RPMI8226 (cell line): Measurements from ENCODE around the gene LRIG2.
A peak's percentile ranks its signal among the peaks of the same experiment; 100 is the strongest.
"Not testable (repeated sequence)": the region's sequence is repeated elsewhere in the genome, so short reads cannot be mapped to it uniquely, and the experiment has no call there.

ENCODE experiments used
- DNase-seq: peaks from one replicate; pipeline ENCODE4 v3.0.0-alpha.2; 2015

Gene LRIG2

GRCh38 chr1:113133038-113133437 lies 60.0 kb downstream of the LRIG2 start:
- no peak for DNase-seq

GRCh38 chr1:113133759-113134158 lies 60.8 kb downstream of the LRIG2 start:
- no peak for DNase-seq

- no peak for DNase-seq
Measured at GRCh38 chr1:113135460-113135859, 62.5 kb downstream of the LRIG2 start.

DNA sequence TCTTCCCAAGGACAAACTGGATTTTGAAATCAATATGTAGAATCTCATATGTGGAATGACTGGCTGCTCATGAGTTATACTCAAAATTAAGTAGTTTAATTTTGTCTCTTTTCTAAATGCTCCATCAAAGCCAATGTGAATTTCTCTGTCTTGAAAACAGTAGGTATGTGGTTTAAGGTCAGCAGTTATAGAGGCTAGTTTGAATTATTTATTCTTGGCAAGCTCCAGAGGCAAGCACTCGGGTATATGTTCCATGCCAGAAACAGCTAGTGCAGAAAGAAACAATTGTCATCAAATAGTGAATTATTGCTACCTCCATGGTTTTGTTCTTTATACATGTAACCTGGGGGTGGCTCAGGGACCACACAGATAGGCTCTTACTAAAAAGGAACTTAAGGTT lies 63.5 kb downstream of the LRIG2 start:
- no peak for DNase-seq

DNA sequence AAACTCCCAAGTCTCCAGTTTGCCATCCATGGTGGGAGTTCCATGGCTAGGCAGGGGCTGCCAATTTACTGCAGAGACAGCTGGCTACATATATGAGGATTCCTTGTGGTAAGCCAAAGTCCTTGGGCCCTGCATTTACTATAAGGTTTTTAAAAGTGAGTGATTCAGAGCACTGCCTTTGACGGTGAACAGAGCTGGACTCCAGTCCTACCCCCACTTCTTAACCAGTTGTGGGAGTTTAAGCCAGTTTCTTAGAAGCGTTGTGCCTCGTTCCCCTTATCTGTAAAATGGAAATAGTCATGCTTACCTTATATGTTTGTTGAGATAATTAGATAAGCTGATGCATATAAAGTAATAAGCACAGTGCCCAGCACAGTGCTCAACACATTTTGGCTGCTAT lies 64.6 kb downstream of the LRIG2 start:
- no peak for DNase-seq

GRCh38 chr1:113138778-113139177 lies 65.8 kb downstream of the LRIG2 start:
- no peak for DNase-seq

DNA sequence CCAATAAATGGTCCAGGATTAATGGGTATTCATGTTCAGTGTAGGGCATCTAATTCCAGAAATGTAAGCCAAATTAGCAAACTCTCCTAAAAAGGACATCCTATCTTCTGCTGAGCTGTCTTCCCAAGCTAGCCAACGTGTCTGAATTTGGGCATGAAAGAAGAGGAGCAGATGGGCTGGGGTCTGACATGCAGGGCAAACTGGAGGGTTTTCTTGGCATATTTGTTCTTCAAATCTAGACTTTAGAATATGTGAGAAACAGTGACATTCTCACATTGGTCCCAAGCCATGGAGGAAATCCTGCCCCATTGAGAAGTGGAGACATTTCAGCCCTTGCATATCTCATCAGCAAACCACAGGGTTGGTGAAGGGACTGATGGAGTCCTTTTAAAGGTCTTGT lies 67.2 kb downstream of the LRIG2 start:
- DNase-seq, result no peak

- DNase-seq, result peak; percentile 48
Measured at GRCh38 chr1:113140588-113141446, 67.8 kb downstream of the LRIG2 start.

GRCh38 chr1:113141650-113142473 lies 68.9 kb downstream of the LRIG2 start:
- no peak for DNase-seq

DNA sequence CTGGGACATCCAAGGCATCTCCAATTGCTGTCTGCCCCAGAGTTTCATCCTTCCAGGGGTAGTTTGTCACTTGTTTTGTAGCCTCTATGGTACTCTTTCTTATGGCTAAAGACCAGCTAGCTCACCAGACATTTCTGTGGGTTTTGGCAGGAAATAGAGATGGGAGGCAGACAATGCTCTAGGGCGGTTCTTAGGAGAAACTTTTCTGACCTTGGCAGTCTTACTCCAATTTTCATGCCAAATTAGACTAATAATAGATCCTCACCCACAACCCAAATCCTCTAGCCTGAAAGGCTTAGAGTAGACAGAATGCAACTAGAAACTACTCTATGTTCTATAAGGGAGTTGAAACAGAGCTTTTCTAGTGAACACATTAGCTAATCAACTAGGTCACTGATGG lies 69.8 kb downstream of the LRIG2 start:
- DNase-seq, result no peak

DNA sequence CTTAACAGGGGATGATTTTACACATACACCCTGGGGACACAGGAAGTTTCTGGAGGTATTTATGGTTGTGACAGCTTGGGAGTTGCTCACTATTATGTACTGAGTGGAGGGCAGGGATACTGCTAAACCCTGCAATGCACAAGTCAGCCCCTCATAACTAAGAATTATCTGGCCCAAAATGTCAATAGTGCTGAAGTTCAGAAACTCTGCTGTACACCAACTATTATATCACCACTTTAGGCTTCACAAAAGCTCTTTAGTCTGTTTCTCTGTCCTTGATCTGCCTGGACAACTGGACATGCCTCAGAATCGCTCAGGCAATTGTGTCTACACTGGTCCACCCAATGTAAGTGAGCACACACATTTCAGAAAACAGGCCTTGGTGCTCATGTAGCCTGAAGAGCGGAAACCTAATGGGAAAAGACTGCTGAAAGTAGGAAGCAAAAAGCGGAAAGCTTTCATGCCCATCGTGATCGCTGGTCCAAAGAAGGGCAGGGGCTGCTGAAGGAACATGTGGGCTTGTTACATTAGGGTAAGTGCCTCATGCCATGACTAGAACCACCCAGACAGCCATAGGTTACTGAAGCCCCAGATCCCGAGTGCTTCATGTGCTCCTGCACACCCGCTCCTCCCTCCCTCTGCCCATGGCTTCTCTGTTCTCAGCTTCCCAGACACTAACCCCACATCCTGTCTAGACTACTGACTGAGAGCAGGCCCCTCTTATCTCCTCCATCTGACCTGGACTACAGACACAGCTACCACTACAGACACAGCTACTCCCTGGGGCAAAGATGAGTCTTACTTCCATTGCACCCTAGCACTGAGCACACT lies 73.5 kb downstream of the LRIG2 start:
- DNase-seq, result no peak

DNA sequence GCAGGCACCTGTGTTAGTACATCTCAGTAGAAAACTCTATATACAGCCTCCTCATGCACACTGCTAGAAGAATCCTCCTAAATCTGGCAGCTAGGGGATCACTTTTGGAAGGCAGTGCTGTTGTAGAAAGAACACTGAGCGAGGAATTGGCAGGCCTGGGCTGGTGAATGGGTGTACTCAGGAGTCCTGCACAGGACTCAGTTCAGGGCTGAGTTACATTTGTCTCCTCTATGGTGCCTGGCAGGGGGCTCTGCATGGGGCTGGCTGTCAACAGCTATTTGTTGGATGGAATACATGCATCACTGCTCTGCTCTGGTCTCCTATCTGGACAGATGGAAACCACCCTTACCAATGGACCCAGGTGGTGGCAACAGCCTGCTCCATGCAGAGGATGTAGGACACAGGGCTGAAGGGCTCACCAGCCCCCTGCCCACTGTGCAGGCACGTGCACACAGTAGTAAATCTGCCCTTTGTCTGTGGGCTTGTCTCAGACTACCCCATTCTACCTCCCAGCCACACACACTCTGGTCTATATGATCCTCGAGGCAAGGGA lies 74.2 kb downstream of the LRIG2 start:
- DNase-seq, result no peak

DNA sequence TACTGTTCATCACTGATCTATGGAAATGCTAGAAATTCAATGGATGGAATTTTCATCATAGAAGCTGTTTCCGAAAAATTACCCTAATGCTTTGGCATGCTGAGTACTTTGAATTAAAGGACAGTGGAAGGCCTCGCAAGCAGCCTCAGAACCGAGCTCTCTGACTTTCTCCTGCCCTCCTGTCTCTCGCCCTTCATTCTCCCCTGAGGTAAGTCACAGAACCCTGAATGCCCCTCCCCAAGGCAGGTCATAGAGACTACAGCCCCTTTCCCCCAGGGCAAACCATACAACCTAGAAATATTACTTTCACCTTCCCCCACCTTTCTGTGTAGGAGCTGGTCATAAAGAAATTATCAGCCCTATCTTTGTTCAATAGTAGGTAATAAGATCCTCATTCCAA lies 74.8 kb downstream of the LRIG2 start:
- no peak for DNase-seq

DNA sequence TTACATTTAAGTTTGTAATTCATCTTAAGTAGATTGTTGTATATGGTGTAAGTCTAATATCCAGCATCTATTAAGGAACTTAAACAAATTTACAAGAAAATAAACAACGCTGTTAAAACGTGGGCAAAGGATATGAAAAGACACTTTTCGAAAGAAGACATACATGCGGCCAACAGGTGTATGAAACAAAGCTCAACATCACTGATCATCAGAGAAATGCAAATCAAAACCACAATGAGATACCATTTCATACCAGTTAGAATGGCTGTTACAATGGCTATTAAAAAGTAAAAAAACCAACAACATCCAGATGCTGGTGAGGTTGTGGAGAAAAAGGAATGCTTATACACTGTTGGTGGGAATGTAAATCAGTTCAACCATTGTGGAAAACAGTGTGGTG lies 77.5 kb downstream of the LRIG2 start:
- DNase-seq, result not testable (repeated sequence)

DNA sequence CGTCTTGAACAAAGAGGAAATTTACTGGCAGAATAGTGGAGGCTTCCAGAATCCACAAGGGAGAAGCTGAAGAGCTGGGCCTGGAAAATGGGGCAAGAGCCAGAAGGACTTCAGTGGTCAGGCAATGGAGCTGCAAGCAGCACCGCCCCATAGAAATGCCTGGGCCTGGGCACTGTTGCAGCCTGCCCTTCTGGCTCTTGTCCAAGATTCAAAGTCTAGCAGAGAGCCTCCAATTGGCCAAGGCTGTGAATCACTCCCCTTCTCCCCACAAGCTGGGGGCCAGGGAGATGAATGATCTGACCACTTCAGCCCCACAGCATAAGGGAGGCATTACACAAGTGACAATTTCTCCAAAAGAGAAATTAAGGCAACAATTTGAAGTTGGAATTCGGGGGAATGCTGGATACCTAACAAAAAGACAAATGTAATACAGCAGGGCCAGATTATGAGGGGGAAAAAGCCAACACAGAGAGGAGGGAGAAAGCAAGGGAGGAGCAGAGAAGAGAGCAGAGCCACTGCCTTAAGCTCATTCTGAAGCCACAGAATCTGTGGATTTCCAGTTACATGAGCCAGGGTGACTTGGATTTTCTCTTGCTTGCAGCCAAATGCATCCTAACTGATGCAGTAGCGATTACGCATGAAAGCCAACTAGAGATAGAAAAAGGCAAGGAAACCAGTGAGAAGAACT lies 80.3 kb downstream of the LRIG2 start:
- DNase-seq, result no peak

GRCh38 chr1:113156368-113156767 lies 83.4 kb downstream of the LRIG2 start:
- DNase-seq, result no peak

DNA sequence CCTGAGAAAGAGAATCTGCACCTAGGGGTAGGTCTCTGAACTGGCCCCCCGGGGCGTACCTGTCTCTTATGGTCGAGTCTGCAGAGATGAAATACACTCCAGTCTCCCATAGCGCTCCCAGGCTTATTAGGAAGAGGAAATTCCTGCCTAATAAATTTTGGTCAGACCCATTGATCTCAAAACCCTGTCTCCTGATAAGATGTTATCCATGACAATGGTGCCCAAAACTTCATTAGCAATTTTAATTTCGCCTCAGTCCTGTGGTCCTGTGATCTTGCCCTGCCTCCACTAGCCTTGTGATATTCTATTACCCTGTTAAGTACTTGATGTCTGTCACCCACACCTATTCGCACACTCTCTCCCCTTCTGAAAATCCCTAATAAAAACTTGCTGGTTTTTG lies 85.7 kb downstream of the LRIG2 start:
- not testable (repeated sequence) for DNase-seq

- DNase-seq, result no peak
Measured at GRCh38 chr1:113166473-113166872, 93.5 kb downstream of the LRIG2 start.

- DNase-seq, result no peak
Measured at GRCh38 chr1:113168946-113169345, 95.9 kb downstream of the LRIG2 start.

DNA sequence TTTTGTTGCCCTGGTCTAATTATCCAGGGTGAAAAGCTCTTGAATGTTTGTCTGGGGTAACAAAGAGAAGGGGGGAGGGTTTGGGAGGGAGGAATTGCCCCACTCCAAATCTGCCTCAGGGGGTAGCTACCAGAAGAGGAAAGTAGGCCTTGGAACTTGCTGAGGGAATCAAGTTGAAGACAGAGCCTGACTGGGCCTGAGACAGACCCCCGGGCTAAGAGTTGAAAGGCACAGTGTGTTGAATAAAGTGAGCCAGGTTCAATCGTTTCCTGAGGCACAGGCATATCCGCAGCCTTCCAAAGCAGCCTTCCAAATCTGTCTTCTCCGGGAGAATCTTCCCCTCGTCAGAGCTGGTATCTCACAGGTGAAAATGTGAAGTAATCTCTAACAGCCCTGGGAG lies 96.6 kb downstream of the LRIG2 start:
- no peak for DNase-seq

DNA sequence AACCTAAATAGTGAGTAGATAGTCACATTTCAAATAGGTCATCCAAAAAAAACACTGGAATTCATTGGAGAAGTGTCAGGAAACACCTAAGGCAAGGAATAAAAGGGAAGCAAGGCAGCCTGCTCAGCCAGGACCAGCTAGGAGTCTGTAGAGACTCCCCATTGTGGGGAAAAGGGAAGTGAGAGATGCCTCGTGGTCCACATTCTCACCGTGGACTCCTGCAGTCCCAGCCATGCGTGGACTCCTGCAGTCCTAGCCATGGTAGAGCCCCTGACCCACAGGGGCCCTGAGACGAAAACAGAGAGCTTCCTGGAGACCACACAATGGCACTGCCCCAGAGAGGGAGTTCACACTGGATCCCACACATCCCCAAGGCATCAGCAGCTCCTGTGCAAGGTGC lies 97.5 kb downstream of the LRIG2 start:
- no peak for DNase-seq

GRCh38 chr1:113178106-113178505 lies 105.1 kb downstream of the LRIG2 start:
- DNase-seq, result no peak
